Fibroblast of skin of left quadriceps (primary cell): ENCODE results near the gene OR10H4.
"Not testable (repeated sequence)": the region's sequence is repeated elsewhere in the genome, so short reads cannot be mapped to it uniquely, and the experiment has no call there.

ENCODE experiments used
- DNase-seq, 2 experiments: peaks; one replicate each; pipeline ENCODE4 v3.0.0-alpha.2; 2013; ENCODE audit warnings: low read depth in 2 of 2

OR10H4 gene

GRCh38 chr19:15937771-15938170 is 11.0 kb upstream of the OR10H4 start:
- DNase-seq: no peak

DNA sequence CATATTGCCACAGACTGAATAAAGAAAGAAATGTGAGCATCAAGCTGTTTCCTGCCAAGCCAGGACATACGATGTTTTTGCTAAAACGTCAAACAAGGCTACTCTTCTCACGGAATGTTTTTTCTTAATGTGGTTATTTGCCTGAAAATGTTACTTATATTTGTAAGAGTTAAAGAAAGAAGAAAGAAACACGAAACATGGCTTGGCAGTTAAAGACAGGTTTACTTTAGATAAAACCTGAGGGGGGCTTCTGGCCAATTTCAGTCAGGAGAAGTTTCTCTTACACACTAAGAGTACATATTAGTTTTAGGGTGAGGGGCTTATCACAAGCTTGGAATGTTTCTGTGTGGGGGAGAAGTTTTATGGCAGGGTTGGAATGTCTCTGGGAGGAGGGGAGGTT is 4.4 kb upstream of the OR10H4 start:
- DNase-seq: no peak

- DNase-seq: no peak
Measured at GRCh38 chr19:15945301-15945700, 3.5 kb upstream of the OR10H4 start.

GRCh38 chr19:15954820-15955219 is 6.0 kb downstream of the OR10H4 start:
- DNase-seq: no peak

DNA sequence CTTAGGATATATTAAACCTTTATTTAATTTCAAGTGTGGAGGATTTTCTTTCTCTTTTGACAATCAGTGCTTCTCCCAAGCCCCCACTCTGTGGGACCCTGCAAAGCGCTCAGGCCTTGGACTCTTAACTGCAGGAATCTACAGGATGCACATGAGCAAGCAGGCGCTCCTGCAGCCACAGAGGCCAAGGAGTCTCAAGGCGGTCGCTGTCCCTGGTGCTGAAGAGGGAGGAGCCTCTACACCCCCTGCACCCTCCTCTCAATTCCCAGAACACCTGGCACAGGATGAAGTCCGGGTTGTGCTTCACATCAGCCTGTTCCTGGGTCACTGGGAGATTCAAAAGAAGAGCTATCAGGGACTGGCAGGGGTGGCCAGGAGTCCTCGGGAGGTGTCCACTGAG is 13.5 kb downstream of the OR10H4 start:
- DNase-seq: no peak

DNA sequence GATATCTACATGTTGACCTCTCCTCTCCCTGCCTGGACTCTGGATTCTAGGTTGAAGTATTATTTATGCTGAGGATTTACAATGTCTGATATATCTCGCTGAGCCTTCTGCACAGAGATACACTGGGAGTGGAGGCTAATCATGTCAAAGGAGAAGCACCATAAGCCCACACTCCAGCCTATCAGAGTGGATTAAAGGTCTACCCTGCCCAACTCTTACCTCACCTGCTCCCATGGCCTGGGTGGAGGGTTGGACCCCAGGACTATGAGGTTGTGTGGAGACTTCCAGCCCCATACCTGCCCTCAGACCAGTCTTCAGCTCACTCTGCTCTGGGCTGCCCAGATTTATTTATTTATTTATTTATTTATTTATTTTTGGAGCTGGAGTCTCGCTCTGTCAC is 15.4 kb downstream of the OR10H4 start:
- DNase-seq: no peak

- no peak for DNase-seq
Measured at GRCh38 chr19:15971224-15971780, 22.5 kb downstream of the OR10H4 start.

DNA sequence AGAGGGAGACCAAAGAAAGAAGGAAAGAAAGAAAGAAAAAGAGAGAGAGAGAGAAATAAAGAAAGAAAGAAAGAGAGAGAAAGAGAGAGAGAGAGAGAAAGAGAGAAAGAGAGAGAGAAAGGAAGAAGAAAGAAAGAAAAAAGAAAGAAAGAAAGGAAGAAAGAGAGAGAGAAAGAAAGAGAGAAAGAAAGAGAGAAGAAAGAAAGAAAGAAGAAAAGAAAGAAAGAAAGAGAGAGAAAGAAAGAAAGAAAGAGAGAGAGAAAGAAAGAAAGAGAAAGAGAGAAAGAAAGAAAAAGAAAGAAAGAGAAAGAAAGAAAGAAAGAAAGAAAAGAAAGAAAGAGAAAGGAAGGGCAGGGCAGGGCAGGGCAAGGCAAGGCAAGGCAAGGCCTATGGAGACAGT is 23.2 kb downstream of the OR10H4 start:
- DNase-seq: not testable (repeated sequence)

DNA sequence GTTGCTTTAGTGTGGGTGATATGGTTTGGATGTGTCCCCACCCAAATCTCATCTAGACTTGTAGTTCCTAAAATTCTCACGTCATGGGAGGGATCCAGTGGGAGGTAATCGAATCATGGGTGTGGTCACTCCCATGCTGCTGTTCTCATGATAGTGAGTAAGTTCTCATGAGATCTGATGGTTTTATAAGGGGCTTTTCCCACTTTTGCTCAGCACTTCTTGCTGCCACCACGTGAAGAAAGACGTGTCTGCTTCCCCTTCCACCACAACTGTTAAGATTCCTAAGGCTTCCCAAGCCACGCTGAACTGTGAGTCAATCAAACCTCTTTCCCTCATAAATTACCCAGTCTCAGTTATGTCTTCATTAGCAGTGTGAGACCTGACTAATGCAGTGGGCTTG is 26.0 kb downstream of the OR10H4 start:
- DNase-seq: no peak

DNA sequence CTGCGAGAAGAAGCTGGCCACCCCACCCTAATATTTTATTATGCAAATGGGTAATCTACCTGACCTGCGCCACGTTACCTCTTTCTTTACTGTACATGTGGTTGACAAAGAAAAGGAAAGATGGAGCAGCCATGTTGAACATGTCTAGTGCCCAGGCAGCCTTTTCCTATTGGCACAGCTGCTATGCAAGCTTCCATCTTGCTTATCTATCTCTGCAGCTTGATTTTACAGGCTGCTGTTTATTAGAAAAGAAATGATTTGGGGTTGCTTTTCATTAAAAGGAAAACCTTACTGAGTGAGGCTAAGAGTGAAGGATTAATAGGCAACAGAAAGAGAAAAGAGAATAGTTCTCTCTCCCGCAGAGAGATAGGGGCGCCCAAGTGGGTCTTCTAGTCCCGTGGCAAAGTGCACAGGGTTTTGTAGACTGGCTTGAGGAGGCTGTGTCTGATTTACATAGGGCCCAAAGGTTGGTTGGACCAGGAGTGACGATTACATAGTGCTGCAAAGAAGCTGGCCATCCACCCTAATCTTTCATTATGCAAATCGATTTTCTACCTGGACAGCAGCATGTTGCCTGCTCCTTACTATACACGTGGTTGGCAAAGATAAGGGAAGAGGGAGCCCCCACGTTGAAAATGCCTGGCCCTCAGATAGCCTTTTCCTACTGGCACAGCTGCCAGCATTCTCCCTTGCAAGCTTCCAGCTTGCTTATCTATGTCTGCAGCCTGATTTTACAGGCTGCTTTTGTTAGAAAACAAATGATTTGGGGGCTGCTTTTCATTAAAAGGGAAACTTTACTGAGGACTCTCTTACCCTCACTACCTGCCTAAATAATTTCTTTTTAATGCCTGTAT is 28.3 kb downstream of the OR10H4 start:
- DNase-seq: no peak

- no peak for DNase-seq
Measured at GRCh38 chr19:15977690-15978089, 28.9 kb downstream of the OR10H4 start.

DNA sequence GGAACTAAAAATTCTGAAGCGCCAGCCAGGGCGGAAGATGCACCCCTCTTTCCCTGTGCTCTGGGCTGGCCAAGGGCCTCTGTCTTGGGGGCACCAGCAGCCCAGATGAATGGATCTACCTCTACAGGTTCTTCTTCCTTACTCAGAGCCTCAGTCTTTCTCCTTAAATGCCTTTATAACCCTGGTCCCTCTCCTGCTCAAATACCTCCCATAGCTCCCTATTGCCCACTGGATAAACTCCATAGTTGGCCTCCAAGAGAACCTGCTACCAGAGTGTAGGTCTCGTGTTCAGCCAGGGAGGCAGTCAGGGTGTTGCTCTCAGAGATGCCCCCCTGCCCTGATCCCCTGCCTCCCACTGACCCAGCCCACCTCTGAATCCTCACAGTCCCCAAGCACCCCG is 30.5 kb downstream of the OR10H4 start:
- no peak for DNase-seq

DNA sequence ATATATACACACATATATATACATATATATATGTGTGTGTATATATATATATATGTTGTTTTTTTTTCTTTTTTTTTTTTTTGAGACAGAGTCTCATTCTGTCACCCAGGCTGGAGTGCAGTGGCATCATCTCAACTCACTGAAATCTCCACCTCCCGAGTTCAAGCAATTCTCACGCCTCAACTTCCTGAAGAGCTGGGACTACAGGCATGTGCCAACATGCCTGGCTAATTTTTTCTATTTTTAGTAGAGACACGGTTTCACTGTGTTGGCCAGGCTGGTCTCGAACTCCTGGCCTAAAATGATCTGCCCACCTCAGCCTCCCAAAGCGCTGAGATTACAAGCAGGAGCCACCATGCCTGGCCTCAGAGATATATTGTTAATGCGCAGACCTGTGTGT is 37.0 kb downstream of the OR10H4 start:
- not testable (repeated sequence) for DNase-seq

DNA sequence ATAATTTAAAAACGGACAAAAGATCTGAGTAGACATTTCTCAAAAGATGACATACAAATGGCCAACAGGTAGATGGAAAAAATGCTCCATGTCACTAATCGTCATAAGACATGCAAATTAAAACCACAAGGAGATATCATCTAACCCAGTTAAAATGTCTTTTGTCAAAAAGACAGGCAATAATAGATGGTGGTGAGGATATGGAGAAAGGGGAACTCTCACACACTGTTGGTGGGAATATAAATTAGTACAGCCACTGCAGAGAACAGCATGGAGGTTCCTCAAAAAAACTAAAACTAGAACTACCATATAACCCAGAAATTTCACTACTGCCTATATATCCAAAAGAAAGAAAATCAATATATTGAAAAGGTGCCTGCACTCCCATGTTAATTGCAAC is 37.9 kb downstream of the OR10H4 start:
- no peak for DNase-seq

DNA sequence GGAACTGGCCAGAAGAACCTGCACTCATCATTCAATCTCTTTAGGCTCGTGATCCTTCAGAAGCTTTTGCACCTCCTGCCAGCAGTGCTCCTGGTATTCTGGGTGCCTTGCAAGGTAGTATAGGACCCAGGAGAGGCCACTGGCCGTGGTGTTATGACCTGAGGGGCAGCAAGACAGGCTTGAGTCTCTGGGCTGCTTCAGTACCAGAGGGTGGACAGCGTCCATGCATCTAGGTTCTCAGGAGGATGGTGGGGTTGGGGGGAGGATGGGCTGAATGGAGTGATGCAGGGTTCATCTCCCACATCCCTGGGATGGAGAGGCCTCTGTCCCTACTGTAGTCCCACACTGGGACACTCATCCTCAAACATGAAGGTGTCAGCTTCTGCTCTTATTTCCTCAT is 41.1 kb downstream of the OR10H4 start:
- DNase-seq: no peak

GRCh38 chr19:15991602-15992001 is 42.8 kb downstream of the OR10H4 start:
- no peak for DNase-seq

GRCh38 chr19:15992014-15992413 is 43.2 kb downstream of the OR10H4 start:
- no peak for DNase-seq

DNA sequence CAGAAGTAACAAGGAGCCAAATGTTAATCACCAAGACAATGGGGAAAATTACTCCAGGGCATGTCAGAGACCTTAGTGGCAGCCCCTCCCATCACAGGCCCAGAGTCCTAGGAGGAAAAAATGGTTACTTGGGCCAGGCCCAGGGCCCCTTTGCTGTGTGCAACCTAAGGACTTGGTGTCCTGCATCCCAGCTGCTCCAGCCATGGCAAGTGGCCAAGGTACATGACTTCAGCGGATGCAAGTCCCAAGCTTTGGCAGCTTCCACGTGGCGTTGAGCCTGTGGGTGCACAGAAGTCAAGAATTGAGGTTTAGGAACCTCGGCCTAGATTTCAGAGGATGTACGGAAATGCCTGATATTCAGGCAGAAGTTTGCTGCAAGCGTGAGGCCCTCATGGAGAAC is 46.7 kb downstream of the OR10H4 start:
- no peak for DNase-seq

DNA sequence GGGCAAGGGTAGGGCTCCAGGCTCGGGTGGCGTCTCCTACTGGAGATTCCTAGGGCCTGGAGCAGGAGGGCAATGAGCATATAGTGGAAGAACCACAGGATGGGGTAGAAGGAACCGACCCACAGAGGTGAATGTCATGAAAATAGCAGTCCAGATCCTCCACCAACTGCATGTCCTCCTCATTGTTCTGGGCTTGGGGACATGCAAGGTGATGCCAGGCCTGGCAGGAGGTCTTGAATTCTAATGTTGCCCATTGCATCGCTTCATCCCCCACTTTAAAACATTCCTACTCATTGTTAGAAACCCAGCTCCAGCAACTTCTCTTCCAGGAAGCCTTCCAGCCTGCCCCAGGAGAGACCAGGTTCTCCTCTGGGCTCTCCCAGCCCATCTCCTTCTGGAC is 49.4 kb downstream of the OR10H4 start:
- no peak for DNase-seq
